HEK293T (cell line): ENCODE measurements around the gene CASZ1.

Experiments used
- CTCF ChIA-PET: fragments of 350-600 bp; formaldehyde crosslinking; extraction: SDS; loops from one replicate; lab custom pipeline; 2021; ENCODE audit warnings: antibody characterized with exemption, inconsistent platforms; lab: Yijun Ruan, JAX
- POLR2A ChIA-PET: fragments of 350-600 bp; formaldehyde crosslinking; extraction: SDS; loops from one replicate; lab custom pipeline; 2020; ENCODE audit warnings: antibody characterized with exemption, inconsistent platforms; lab: Yijun Ruan, JAX
- DNase-seq: peaks from one replicate; pipeline ENCODE4 v3.0.0; 2012; ENCODE audit warnings: mixed read lengths; ENCODE audit errors: extremely low spot score
- ARNT ChIP-seq: fragments of 450-650 bp; IDR thresholded peaks from 2 replicates; pipeline ENCODE4 v1.6.1; 2017; ENCODE audit warnings: mild to moderate bottlenecking
- BHLHE40 ChIP-seq: fragments of 450-650 bp; IDR thresholded peaks from 2 replicates; pipeline ENCODE4 v1.6.1; 2016; ENCODE audit warnings: mild to moderate bottlenecking, moderate library complexity, borderline replicate concordance
- CTBP1 ChIP-seq: fragments of 450-650 bp; IDR thresholded peaks from 2 replicates; pipeline ENCODE4 v1.6.1; 2016; ENCODE audit warnings: borderline replicate concordance
- ELF4 ChIP-seq: fragments of 450-650 bp; IDR thresholded peaks from 2 replicates; pipeline ENCODE4 v1.6.1; 2017; ENCODE audit warnings: antibody characterized with exemption
- FOXA1 ChIP-seq: fragments of 450-650 bp; IDR thresholded peaks from 2 replicates; pipeline ENCODE4 v1.6.1; 2016; ENCODE audit warnings: mild to moderate bottlenecking
- FOXK2 ChIP-seq: fragments of 450-650 bp; IDR thresholded peaks from 2 replicates; pipeline ENCODE4 v1.6.1; 2016; ENCODE audit warnings: mild to moderate bottlenecking
- FOXM1 ChIP-seq: fragments of 450-650 bp; IDR thresholded peaks from 2 replicates; pipeline ENCODE4 v1.6.1; 2017; ENCODE audit warnings: mild to moderate bottlenecking, borderline replicate concordance
- HDGF ChIP-seq: fragments of 450-650 bp; IDR thresholded peaks from 2 replicates; pipeline ENCODE4 v1.6.1; 2017; ENCODE audit warnings: antibody characterized with exemption, borderline replicate concordance
- L3MBTL2 ChIP-seq: fragments of 450-650 bp; conservative IDR thresholded peaks from 2 replicates; pipeline ENCODE4 v1.6.1; 2016; ENCODE audit warnings: mild to moderate bottlenecking
- LEF1 ChIP-seq: fragments of 450-650 bp; IDR thresholded peaks from 2 replicates; pipeline ENCODE4 v1.6.1; 2017; ENCODE audit warnings: mild to moderate bottlenecking, borderline replicate concordance
- NFRKB ChIP-seq: fragments of 450-650 bp; IDR thresholded peaks from 2 replicates; pipeline ENCODE4 v1.6.1; 2016; ENCODE audit warnings: mild to moderate bottlenecking, moderate library complexity
- SP1 ChIP-seq: fragments of 450-650 bp; IDR thresholded peaks from 2 replicates; pipeline ENCODE4 v1.6.1; 2017
- SUZ12 ChIP-seq: fragments of 450-650 bp; IDR thresholded peaks from 2 replicates; pipeline ENCODE4 v1.6.1; 2016; ENCODE audit warnings: mild to moderate bottlenecking
- TARDBP ChIP-seq: fragments of 450-650 bp; IDR thresholded peaks from 2 replicates; pipeline ENCODE4 v1.6.1; 2016
- ZNF384 ChIP-seq: fragments of 450-650 bp; IDR thresholded peaks from 2 replicates; pipeline ENCODE4 v1.6.1; 2016
- TF ChIP-seq, protein P1 (sequence below): fragments of 450-650 bp; IDR thresholded peaks from 2 replicates; pipeline ENCODE4 v1.6.1; 2016

CASZ1 gene

DNA sequence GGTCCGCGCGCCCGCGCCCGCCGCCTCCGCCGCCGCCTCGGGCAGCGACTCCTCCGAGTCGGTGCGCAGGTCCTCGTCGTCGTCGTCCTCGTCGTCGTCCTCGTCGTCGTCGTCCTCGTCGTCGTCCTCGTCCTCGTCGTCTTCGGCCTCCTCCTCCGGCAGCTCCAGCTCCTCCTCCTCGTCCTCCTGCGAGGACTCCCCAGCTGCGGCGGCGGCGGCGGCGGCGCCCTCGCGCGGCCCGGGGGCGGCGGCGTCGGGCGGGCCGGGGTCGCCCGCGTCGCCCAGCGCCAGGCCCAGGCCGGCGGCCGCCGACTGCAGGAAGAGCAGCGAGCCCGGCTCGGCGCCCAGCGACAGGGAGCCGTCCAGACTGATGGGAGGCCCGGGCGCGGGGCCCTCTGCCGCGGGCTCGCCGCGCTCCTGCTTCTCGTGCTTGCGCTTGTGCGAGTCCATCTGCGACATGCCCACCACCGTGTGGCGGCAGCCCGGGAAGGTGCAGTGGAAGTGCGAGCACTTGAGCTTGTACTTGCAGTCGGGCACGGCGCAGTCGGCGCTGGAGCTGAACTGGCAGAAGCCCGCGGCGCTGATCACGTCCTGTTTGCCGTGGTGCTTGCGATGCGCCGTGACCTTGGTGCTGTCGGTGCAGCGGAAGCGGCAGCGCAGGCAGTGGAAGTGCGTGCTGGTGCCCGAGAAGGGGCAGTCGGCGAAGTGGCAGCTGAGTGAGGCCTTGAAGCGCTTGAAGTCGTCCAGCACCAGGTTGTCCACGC, 157.3 kb downstream of the CASZ1 start:
- POLR2A ChIA-PET: no interaction called here
- no peak for DNase-seq

DNA sequence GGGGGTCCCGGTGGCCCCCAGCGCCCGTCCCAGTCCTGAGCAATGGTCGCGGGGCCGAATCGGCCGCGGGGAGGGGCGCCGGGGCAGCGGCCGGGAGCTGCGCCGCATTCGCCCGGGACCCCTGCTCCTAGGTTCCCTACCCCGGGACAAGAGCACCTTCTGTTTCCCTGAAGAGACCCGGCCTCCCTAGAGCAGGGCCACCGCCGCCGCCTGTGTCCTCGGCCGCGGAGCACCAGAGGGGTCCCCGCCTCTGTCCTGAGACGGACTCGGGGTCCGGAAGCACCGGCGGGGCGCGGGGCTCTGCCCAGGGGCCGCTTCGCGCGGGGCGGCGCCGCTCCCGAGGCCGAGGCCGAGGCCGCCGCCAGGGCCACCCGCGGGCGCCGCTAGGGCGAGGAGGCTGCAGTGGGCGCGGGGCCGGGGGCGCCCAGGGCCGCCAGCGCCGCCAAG, 157.9 kb downstream of the CASZ1 start:
- no peak for DNase-seq
- TF ChIP-seq FOXM1 (no peak), FOXA1 (no peak), BHLHE40 (no peak), SUZ12 (no peak), SP1 (no peak), HDGF (no peak), ELF4 (no peak), ZNF384 (no peak), FOXK2 (no peak)
- TF ChIP-seq, protein P1, sequence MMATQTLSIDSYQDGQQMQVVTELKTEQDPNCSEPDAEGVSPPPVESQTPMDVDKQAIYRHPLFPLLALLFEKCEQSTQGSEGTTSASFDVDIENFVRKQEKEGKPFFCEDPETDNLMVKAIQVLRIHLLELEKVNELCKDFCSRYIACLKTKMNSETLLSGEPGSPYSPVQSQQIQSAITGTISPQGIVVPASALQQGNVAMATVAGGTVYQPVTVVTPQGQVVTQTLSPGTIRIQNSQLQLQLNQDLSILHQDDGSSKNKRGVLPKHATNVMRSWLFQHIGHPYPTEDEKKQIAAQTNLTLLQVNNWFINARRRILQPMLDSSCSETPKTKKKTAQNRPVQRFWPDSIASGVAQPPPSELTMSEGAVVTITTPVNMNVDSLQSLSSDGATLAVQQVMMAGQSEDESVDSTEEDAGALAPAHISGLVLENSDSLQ: no peak
- POLR2A ChIA-PET: no interaction called here
- CTCF ChIA-PET: no interaction called here

More for the DNA sequence above, 157.3 kb downstream of the CASZ1 start:
- TF ChIP-seq HDGF: no peak
- CTCF ChIA-PET: no interaction called here

DNA sequence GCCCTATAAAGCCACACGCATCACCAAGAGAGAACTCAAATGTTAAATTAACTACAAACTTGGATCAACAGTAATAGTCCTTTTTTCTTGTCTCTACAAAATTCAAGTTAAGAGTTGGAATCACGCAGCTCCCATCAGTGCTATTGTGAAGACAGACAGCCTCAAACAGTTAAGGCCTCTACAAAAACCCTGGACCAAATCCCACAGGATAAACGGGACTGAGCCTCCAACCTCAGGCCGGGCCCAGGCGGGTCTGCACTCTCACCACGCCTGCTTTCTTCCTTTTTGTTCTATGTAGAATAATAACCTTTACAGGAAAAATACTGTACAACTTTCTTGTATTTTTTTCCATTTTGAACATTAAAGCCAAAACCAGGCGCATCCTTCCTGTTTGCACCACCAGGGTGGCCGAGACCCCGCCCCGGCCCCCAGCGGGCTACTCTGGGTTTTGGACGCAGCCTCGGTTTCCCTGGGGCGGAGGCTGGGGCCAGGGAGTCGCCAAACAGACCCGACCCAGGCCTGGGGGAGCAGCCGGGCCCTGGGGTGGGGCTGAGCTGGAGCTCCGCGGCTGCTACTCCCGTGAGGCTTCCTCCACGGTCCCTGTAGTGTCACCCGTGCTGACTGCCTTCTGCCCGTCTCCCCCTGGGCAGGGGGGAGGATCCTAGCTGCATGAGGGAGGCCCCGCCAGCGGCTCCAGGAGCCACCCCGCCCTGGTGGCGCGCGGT, 158.4 kb downstream of the CASZ1 start:
- no peak for TF ChIP-seq L3MBTL2
- TF ChIP-seq LEF1: no peak
- TF ChIP-seq BHLHE40: no peak
- no peak for TF ChIP-seq FOXK2
- no peak for TF ChIP-seq SUZ12
- TF ChIP-seq HDGF: no peak
- no peak for TF ChIP-seq TARDBP
- TF ChIP-seq, protein P1: no peak
- TF ChIP-seq FOXM1: no peak
- no peak for TF ChIP-seq ARNT
- no peak for TF ChIP-seq NFRKB
- no peak for TF ChIP-seq SP1
- no peak for TF ChIP-seq ZNF384
- TF ChIP-seq FOXA1: no peak
- TF ChIP-seq ELF4: no peak
- TF ChIP-seq CTBP1: no peak
- ChIA-PET CTCF (no interaction called here), POLR2A (no interaction called here)
- no peak for DNase-seq

DNA sequence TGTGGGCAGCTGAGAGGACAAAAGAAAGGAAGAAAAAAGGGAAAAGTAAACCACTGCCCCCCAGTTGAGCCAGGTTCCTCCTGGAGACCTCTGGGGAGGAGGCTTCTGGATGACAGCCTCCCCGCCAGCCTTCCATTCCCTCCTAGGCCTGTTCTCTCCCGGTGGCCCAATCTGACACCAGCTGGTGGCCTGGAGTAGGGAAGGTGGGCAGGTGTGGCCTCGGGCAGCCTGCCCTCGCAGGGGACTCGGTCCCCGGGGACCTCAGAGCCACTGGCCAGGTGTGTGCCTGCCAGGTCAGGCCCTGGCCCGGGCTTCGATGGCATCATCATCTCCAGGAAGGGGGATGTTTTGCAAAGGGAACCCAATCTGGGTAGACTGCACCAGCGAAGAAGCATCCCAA, 159.0 kb downstream of the CASZ1 start:
- ChIA-PET CTCF (no interaction called here), POLR2A (no interaction called here)
- TF ChIP-seq TARDBP (no peak), BHLHE40 (no peak), ELF4 (no peak), L3MBTL2 (no peak)
- no peak for DNase-seq

DNA sequence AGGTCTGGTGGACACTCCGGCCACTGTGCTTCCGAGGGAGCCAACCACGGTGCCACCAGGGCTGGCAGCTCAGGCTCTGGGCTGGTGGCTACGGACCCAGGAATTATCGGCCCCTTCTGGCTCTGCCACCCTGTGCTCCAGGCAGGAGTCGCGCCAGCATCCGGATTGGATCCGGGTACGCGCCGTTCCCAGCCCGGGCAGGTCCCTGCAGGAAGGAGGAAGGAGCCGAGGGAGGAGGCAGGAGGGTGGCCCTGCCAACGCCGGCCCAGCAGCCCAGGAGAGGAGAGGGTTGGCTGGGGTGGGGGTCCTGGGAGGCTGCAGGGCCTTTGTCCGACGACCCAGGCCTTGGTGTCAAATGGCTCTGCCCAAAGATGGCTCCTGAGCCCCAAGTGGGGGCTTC, 160.5 kb downstream of the CASZ1 start:
- ChIA-PET CTCF (interaction anchor here (0.6 kb wide), 1 partner anchor 16 kb away, joined by 3 read pairs; no protein-coding TSS in a partner anchor), POLR2A (no interaction called here)
- TF ChIP-seq CTBP1: no peak
- TF ChIP-seq ELF4: no peak
- no peak for TF ChIP-seq NFRKB
- no peak for TF ChIP-seq SUZ12
- no peak for TF ChIP-seq L3MBTL2
- TF ChIP-seq SP1: no peak
- TF ChIP-seq, protein P1: no peak
- no peak for TF ChIP-seq BHLHE40
- no peak for TF ChIP-seq HDGF
- TF ChIP-seq FOXM1: no peak
- TF ChIP-seq ZNF384: no peak
- TF ChIP-seq TARDBP: no peak
- TF ChIP-seq ARNT: no peak
- TF ChIP-seq FOXK2: no peak
- TF ChIP-seq FOXA1: no peak
- DNase-seq: no peak

DNA sequence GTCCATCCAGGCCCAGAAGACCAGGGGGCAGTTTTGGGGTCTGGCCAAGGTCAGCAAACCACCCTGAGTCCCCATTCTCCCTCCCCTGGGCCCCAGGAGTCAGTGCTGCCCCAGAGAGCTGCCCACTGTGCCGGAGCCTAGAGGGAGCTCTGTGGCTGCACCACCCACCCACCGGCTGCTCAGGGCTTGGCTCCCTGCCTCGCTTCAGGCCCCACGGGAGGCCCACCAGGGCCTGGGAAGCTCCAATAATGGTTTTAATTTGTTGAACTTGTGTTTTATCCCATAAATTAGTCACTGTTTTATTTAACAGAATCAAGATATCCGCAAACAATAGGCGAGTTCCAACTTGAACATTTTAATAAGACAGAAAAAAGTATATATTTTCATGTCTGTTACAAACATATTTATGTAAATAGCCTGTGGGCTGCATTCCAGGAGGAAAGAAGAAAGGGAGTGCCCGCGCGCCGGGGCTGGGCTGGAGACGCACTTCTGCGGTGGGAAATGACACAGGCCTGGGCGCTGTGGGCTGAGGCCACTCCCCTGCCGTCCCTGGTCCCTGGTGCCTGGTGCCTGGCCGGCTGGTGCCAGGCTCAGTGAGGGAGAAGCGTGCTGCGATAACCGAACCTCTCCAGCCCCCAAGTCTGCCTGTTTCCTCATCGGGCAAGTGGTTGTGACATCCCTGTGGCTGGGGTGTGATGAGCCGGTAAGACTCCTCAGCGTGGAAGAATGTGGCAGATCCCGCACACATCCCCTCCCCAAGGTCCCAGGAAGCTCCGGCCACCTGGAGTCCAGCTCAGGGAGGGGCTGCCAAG, 161.2 kb downstream of the CASZ1 start:
- no peak for DNase-seq
- CTCF ChIA-PET: no interaction called here
- POLR2A ChIA-PET: no interaction called here

More for the DNA sequence above, 161.2 kb downstream of the CASZ1 start:
- TF ChIP-seq ELF4 (no peak), L3MBTL2 (no peak), NFRKB (no peak), TARDBP (no peak), BHLHE40 (no peak), ZNF384 (no peak), HDGF (no peak), ARNT (no peak), CTBP1 (no peak), SP1 (no peak), LEF1 (no peak), SUZ12 (no peak), FOXA1 (no peak), FOXM1 (no peak), FOXK2 (no peak)
- TF ChIP-seq, protein P1: no peak
